HEK293T (cell line): ENCODE data around the gene KLHL17.

Source experiments
- ARNT ChIP-seq: fragments of 450-650 bp; IDR thresholded peaks from 2 replicates; pipeline ENCODE4 v1.6.1; 2017; ENCODE audit warnings: mild to moderate bottlenecking
- BHLHE40 ChIP-seq: fragments of 450-650 bp; IDR thresholded peaks from 2 replicates; pipeline ENCODE4 v1.6.1; 2016; ENCODE audit warnings: mild to moderate bottlenecking, moderate library complexity, borderline replicate concordance
- CTBP1 ChIP-seq: fragments of 450-650 bp; IDR thresholded peaks from 2 replicates; pipeline ENCODE4 v1.6.1; 2016; ENCODE audit warnings: borderline replicate concordance
- FOXM1 ChIP-seq: fragments of 450-650 bp; IDR thresholded peaks from 2 replicates; pipeline ENCODE4 v1.6.1; 2017; ENCODE audit warnings: mild to moderate bottlenecking, borderline replicate concordance
- L3MBTL2 ChIP-seq: fragments of 450-650 bp; conservative IDR thresholded peaks from 2 replicates; pipeline ENCODE4 v1.6.1; 2016; ENCODE audit warnings: mild to moderate bottlenecking
- NFRKB ChIP-seq: fragments of 450-650 bp; IDR thresholded peaks from 2 replicates; pipeline ENCODE4 v1.6.1; 2016; ENCODE audit warnings: mild to moderate bottlenecking, moderate library complexity
- PKNOX1 ChIP-seq: fragments of 450-650 bp; IDR thresholded peaks from 2 replicates; pipeline ENCODE4 v1.6.1; 2016
- SP1 ChIP-seq: fragments of 450-650 bp; IDR thresholded peaks from 2 replicates; pipeline ENCODE4 v1.6.1; 2017
- SUZ12 ChIP-seq: fragments of 450-650 bp; IDR thresholded peaks from 2 replicates; pipeline ENCODE4 v1.6.1; 2016; ENCODE audit warnings: mild to moderate bottlenecking
- TARDBP ChIP-seq: fragments of 450-650 bp; IDR thresholded peaks from 2 replicates; pipeline ENCODE4 v1.6.1; 2016
- ZNF384 ChIP-seq: fragments of 450-650 bp; IDR thresholded peaks from 2 replicates; pipeline ENCODE4 v1.6.1; 2016

- TF ChIP-seq PKNOX1, result no peak
- no peak for TF ChIP-seq ARNT
- TF ChIP-seq ZNF384, result no peak
- TF ChIP-seq SUZ12, result no peak
- no peak for TF ChIP-seq NFRKB
- no peak for TF ChIP-seq SP1
- TF ChIP-seq BHLHE40, result no peak
- no peak for TF ChIP-seq FOXM1
- TF ChIP-seq TARDBP, result no peak
- no peak for TF ChIP-seq CTBP1
- no peak for TF ChIP-seq L3MBTL2
These were observed 36.7 kb downstream of the KLHL17 start for GRCh38 chr1:996851-997712.
